Measurements from ENCODE around the gene CDH4. TPM values are rescaled to one million over a fixed set of nuclear protein-coding genes. Genes with fewer than 3 reads are reported as not detected.

The CDH4 gene
- polyA plus RNA-seq, 1 experiment, result 1.5 TPM

GRCh38 chr20:61628901-61629601 is 377.0 kb downstream of the CDH4 start:
- no peak for DNase-seq (ENCODE audit: low read depth)
- POLR2A ChIA-PET, result no interaction called here
- H3K27me3 ChIP-seq (ENCODE audit: control insufficient read depth, insufficient read depth, low read length), result no peaks in the 10 kb centered on the region
- H3K4me3 ChIP-seq (ENCODE audit: low read depth, low read length), result no peak overlapping the region
- no peak for TF ChIP-seq CTCF (IDR thresholded peaks at IDR 0.05; ENCODE audit: insufficient read depth, low read depth, low read length)
- no peaks in the 10 kb centered on the region for H3K36me3 ChIP-seq (ENCODE audit: control insufficient read depth, insufficient read depth, low read length)
- CTCF ChIA-PET, result no interaction called here

GRCh38 chr20:61629602-61630390 is 377.7 kb downstream of the CDH4 start:
- TF ChIP-seq CTCF (IDR thresholded peaks at IDR 0.05; ENCODE audit: insufficient read depth, low read depth, low read length), result no peak
- no peak for DNase-seq (ENCODE audit: low read depth)
- CTCF ChIA-PET, result no interaction called here
- H3K27me3 ChIP-seq (ENCODE audit: control insufficient read depth, insufficient read depth, low read length), result no peaks in the 10 kb centered on the region
- no peaks in the 10 kb centered on the region for H3K36me3 ChIP-seq (ENCODE audit: control insufficient read depth, insufficient read depth, low read length)
- no peak overlapping the region for H3K4me3 ChIP-seq (ENCODE audit: low read depth, low read length)
- POLR2A ChIA-PET, result no interaction called here

DNA sequence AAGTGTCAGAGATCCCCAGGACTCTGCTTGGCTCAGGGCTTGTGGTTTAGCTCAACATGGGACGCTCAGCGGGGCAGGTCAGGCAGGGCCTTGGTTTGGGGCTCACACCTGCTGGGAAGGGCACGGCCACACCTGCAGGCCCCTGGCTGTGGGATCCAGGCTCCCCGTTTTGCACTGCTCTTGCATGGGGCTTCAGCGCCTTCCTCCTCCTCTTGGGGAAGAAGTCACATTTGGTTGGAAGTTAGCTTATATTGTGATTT is 378.3 kb downstream of the CDH4 start:
- CTCF ChIA-PET, result no interaction called here
- POLR2A ChIA-PET, result no interaction called here

DNA sequence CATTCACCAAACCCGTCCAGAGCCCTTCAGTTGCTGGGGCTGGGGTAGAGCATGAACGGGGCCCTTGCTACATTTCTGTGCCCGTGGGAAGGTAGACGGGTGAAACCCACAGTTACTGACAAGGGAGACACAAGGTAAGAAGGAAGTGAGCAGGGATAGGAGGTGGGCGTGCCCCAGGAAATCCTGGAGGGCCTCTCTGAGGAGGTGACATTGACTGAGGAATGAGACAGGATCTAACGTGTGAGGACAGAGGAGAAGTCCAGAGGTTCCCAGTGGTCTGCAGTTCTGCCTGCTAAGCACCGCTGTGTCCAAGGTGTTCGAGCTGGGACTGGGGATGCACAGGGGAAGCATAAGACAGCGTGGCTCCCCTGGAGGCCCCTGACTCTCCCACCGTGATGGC is 378.8 kb downstream of the CDH4 start:
- no peak for TF ChIP-seq CTCF (IDR thresholded peaks at IDR 0.05; ENCODE audit: insufficient read depth, low read depth, low read length)
- ChIA-PET CTCF (no interaction called here), POLR2A (no interaction called here)
- Histone ChIP-seq H3K36me3 (ENCODE audit: control insufficient read depth, insufficient read depth, low read length) (no peaks in the 10 kb centered on the region), H3K27me3 (ENCODE audit: control insufficient read depth, insufficient read depth, low read length) (no peaks in the 10 kb centered on the region), H3K4me3 (ENCODE audit: low read depth, low read length) (no peak overlapping the region)
- no peak for DNase-seq (ENCODE audit: low read depth)

More for the DNA sequence above, 378.3 kb downstream of the CDH4 start:
- TF ChIP-seq CTCF (IDR thresholded peaks at IDR 0.05; ENCODE audit: insufficient read depth, low read depth, low read length), result no peak
- Histone ChIP-seq H3K36me3 (ENCODE audit: control insufficient read depth, insufficient read depth, low read length) (no peaks in the 10 kb centered on the region), H3K4me3 (ENCODE audit: low read depth, low read length) (no peak overlapping the region), H3K27me3 (ENCODE audit: control insufficient read depth, insufficient read depth, low read length) (no peaks in the 10 kb centered on the region)
- DNase-seq (ENCODE audit: low read depth), result no peak

DNA sequence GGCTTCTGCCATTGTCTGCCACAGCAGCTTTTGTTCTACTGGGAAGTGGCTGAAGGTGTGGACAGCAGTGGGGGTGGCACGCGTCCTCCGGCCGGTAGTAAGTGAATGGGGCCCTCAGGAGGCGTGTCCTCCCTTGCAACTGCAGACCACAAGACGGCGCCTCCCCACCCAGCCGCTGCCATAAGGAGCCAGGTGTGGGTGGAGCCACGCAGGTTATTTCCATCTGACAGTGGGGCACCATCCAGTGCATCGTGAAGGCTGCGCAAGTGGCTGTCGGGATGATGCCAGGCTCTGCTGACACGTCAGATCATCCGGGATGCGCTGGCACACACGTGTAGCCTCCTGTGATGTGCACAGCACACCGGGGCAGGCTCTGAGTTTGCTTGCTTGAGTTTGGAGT is 379.7 kb downstream of the CDH4 start:
- H3K27me3 ChIP-seq (ENCODE audit: control insufficient read depth, insufficient read depth, low read length), result no peaks in the 10 kb centered on the region
- DNase-seq (ENCODE audit: low read depth), result no peak
- TF ChIP-seq CTCF (IDR thresholded peaks at IDR 0.05; ENCODE audit: insufficient read depth, low read depth, low read length), result no peak
- ChIA-PET POLR2A (no interaction called here), CTCF (no interaction called here)
- no peaks in the 10 kb centered on the region for H3K36me3 ChIP-seq (ENCODE audit: control insufficient read depth, insufficient read depth, low read length)
- no peak overlapping the region for H3K4me3 ChIP-seq (ENCODE audit: low read depth, low read length)

All from BJ (cell line).